WTC11 (cell line): ENCODE measurements around the gene USP4. TPM values are rescaled to one million over a fixed set of nuclear protein-coding genes. Genes with fewer than 3 reads are reported as not detected.

Experiments used
- ATAC-seq: fragments of 200-7000 bp; cut with Tn5 transposase; 2 replicates; pipeline ENCODE4 v1.10.0; 2021; ENCODE audit warnings: mild to moderate bottlenecking, moderate library complexity
- CTCF ChIA-PET: fragments of 300-600 bp; sonication (Branson Sonifier 250); formaldehyde crosslinking; loops from one replicate; lab custom pipeline; 2021; ENCODE audit warnings: antibody characterized with exemption; lab: Charles Lee
- POLR2A ChIA-PET: fragments of 350-600 bp; sonication (Branson Sonifier 250); formaldehyde crosslinking; loops from one replicate; lab custom pipeline; 2021; ENCODE audit warnings: antibody characterized with exemption; lab: Charles Lee
- DNase-seq: peaks from one replicate; pipeline ENCODE4 v3.0.0; 2021; ENCODE audit warnings: low spot score
- H3K27ac Mint-ChIP-seq: 2 replicates; pipeline ENCODE4 v1.8.0; 2021; ENCODE audit warnings: mixed read lengths
- H3K27me3 Mint-ChIP-seq: 2 replicates; pipeline ENCODE4 v1.8.0; 2021; ENCODE audit warnings: low read depth, mild to moderate bottlenecking, moderate library complexity, mixed read lengths
- H3K36me3 Mint-ChIP-seq: 2 replicates; pipeline ENCODE4 v1.8.0; 2021; ENCODE audit warnings: mixed read lengths
- H3K4me1 Mint-ChIP-seq: 2 replicates; pipeline ENCODE4 v1.8.0; 2022; ENCODE audit warnings: mixed read lengths
- H3K4me3 Mint-ChIP-seq: 2 replicates; pipeline ENCODE4 v1.8.0; 2021; ENCODE audit warnings: mild to moderate bottlenecking, moderate library complexity, mixed read lengths
- H3K9me3 Mint-ChIP-seq: 2 replicates; pipeline ENCODE4 v1.8.0; 2021; ENCODE audit warnings: mixed read lengths
- CREM ChIP-seq: sonication (generic); formaldehyde crosslinking; IDR thresholded peaks from 2 replicates; pipeline ENCODE4 v1.8.1; 2022; ENCODE audit warnings: mild to moderate bottlenecking, missing genetic modification reagents, moderate library complexity
- CTCF ChIP-seq: fragments of 200-600 bp; IDR thresholded peaks from 2 replicates; pipeline ENCODE4 v1.8.0; 2022; ENCODE audit warnings: antibody characterized with exemption
- ESRRA ChIP-seq: sonication (generic); formaldehyde crosslinking; IDR thresholded peaks from 2 replicates; pipeline ENCODE4 v1.8.1; 2022; ENCODE audit warnings: mild to moderate bottlenecking, missing genetic modification reagents, borderline replicate concordance
- FOXJ3 ChIP-seq: sonication (generic); formaldehyde crosslinking; IDR thresholded peaks from 2 replicates; pipeline ENCODE4 v1.9.0; 2021; ENCODE audit warnings: missing genetic modification reagents, mild to moderate bottlenecking, borderline replicate concordance
- FOXK1 ChIP-seq: sonication (generic); formaldehyde crosslinking; IDR thresholded peaks from 2 replicates; pipeline ENCODE4 v1.8.0; 2022; ENCODE audit warnings: mild to moderate bottlenecking, moderate library complexity, missing genetic modification reagents
- HMGXB4 ChIP-seq: sonication (generic); formaldehyde crosslinking; IDR thresholded peaks from 2 replicates; pipeline ENCODE4 v1.8.1; 2023; ENCODE audit warnings: mild to moderate bottlenecking, moderate library complexity, missing genetic modification reagents
- JAZF1 ChIP-seq: fragments of 250-450 bp; sonication (Bioruptor Pico); IDR thresholded peaks from 2 replicates; pipeline ENCODE4 v1.9.0; 2021; ENCODE audit warnings: moderate library complexity, mild to moderate bottlenecking, inconsistent platforms
- NFATC4 ChIP-seq: fragments of 250-450 bp; sonication (Bioruptor Pico); IDR thresholded peaks from 2 replicates; pipeline ENCODE4 v1.9.0; 2021; ENCODE audit warnings: mild to moderate bottlenecking
- RORB ChIP-seq: fragments of 250-450 bp; sonication (Bioruptor Pico); IDR thresholded peaks from 2 replicates; pipeline ENCODE4 v1.9.0; 2021; ENCODE audit warnings: mild to moderate bottlenecking
- SP1 ChIP-seq: sonication (generic); formaldehyde crosslinking; conservative IDR thresholded peaks from 2 replicates; pipeline ENCODE4 v1.8.1; 2022; ENCODE audit warnings: missing genetic modification reagents
- USF1 ChIP-seq: sonication (generic); formaldehyde crosslinking; IDR thresholded peaks from 2 replicates; pipeline ENCODE4 v1.8.0; 2022; ENCODE audit warnings: mild to moderate bottlenecking, missing genetic modification reagents
- ZNF121 ChIP-seq: sonication (generic); formaldehyde crosslinking; IDR thresholded peaks from 2 replicates; pipeline ENCODE4 v1.8.0; 2023; ENCODE audit warnings: missing genetic modification reagents
- ZNF232 ChIP-seq: sonication (generic); formaldehyde crosslinking; IDR thresholded peaks from 2 replicates; pipeline ENCODE4 v1.8.0; 2022; ENCODE audit warnings: mild to moderate bottlenecking, missing genetic modification reagents
- ZNF263 ChIP-seq: sonication (generic); formaldehyde crosslinking; IDR thresholded peaks from 2 replicates; pipeline ENCODE4 v1.8.1; 2022; ENCODE audit warnings: low read depth, mild to moderate bottlenecking, moderate library complexity, missing genetic modification reagents
- ZNF281 ChIP-seq: sonication (generic); formaldehyde crosslinking; IDR thresholded peaks from 2 replicates; pipeline ENCODE4 v1.8.0; 2023; ENCODE audit warnings: mild to moderate bottlenecking, missing genetic modification reagents
- ZNF416 ChIP-seq: fragments of 250-450 bp; sonication (Bioruptor Pico); IDR thresholded peaks from 2 replicates; pipeline ENCODE4 v1.9.0; 2021; ENCODE audit warnings: mild to moderate bottlenecking, inconsistent platforms
- ZNF423 ChIP-seq: fragments of 250-450 bp; sonication (Bioruptor Pico); IDR thresholded peaks from 2 replicates; pipeline ENCODE4 v2.1.2; 2022; ENCODE audit warnings: mild to moderate bottlenecking, moderate library complexity
- total RNA-seq: library from RNA; stranded (reverse); gene quantifications from 3 replicates; pipeline ENCODE4 v1.2.3, GENCODE V29; 2021
- TF ChIP-seq, protein P1 (sequence below): sonication (generic); formaldehyde crosslinking; IDR thresholded peaks from 2 replicates; pipeline ENCODE4 v1.8.1; 2023; ENCODE audit warnings: mild to moderate bottlenecking, missing genetic modification reagents, moderate library complexity
- TF ChIP-seq, protein P2 (sequence below): sonication (generic); formaldehyde crosslinking; IDR thresholded peaks from 2 replicates; pipeline ENCODE4 v1.8.1; 2022; ENCODE audit warnings: mild to moderate bottlenecking, moderate library complexity, missing genetic modification reagents
- TF ChIP-seq, protein P3 (sequence below): sonication (generic); formaldehyde crosslinking; IDR thresholded peaks from 2 replicates; pipeline ENCODE4 v1.8.0; 2022; ENCODE audit warnings: mild to moderate bottlenecking, missing genetic modification reagents

Gene USP4
- total RNA-seq, 1 experiment from 2014 or later = 29.1 TPM

GRCh38 chr3:49387721-49388120 is 47.9 kb upstream of the USP4 start (continued):
- no peak for TF ChIP-seq CTCF

DNA sequence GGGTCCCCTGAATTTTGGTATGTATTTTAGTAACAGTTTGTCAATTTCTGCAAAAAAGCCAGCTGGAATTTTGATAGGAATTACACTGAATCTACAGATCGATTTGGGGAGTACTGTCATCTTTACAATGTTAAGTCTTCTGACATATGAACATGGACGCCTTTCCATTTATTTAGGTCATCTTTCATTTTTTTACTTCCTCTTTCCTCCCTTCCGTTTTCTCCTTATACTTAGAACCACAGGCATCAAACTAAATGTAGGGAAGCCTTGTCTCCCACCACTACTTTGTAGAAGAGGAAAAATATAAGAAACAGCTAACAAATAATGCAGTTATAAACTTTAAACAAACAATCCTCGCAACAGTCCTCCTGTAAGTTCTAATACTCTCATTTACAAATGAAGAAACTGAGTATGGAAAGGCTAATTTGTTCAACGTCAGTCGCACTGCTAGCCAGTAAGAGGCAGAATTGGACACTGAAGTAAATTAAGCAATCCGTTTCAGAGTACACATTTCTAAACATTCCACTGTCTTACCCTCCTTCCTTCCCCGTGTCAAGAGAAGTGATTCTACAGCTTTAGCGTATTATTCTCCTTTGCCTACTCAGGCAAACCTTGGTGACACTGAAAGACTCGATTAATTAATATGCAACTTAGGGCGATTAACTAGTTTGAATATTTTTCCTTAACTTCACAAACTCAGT is 46.4 kb upstream of the USP4 start:
- TF ChIP-seq USF1 (CRISPR knock-in tag) (no peak), FOXK1 (no peak), RORB (no peak), FOXJ3 (CRISPR knock-in tag) (no peak), NFATC4 (CRISPR knock-in tag) (no peak), HMGXB4 (CRISPR knock-in tag) (no peak), ZNF232 (no peak), ESRRA (CRISPR knock-in tag) (no peak), ZNF423 (CRISPR knock-in tag) (no peak)
- TF ChIP-seq, protein P1, sequence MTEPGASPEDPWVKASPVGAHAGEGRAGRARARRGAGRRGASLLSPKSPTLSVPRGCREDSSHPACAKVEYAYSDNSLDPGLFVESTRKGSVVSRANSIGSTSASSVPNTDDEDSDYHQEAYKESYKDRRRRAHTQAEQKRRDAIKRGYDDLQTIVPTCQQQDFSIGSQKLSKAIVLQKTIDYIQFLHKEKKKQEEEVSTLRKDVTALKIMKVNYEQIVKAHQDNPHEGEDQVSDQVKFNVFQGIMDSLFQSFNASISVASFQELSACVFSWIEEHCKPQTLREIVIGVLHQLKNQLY (CRISPR knock-in tag) = no peak
- DNase-seq = no peak
- POLR2A ChIA-PET = no interaction called here
- Mint-ChIP-seq H3K4me3 (no peak overlapping the region), H3K36me3 (0 out of 2 replicates have a peak, but pooled peaks cover 12% of the 10 kb centered on the region), H3K27ac (peak overlapping the region; percentile 82), H3K9me3 (no peaks in the 10 kb centered on the region), H3K4me1 (peaks cover 9% of the 10 kb centered on the region; the same call in 1 of the 2 replicates), H3K27me3 (no peaks in the 10 kb centered on the region)
- CTCF ChIA-PET = no interaction called here
- no peak for ATAC-seq

GRCh38 chr3:49385617-49386016 is 45.8 kb upstream of the USP4 start:
- CTCF ChIA-PET = no interaction called here
- Mint-ChIP-seq H3K4me1 (peaks cover 9% of the 10 kb centered on the region; the same call in 1 of the 2 replicates), H3K27me3 (no peaks in the 10 kb centered on the region), H3K4me3 (no peak overlapping the region), H3K27ac (no peak overlapping the region), H3K36me3 (0 out of 2 replicates have a peak, but pooled peaks cover 12% of the 10 kb centered on the region), H3K9me3 (no peaks in the 10 kb centered on the region)
- POLR2A ChIA-PET = no interaction called here
- DNase-seq (no peak), ATAC-seq (no peak)
- TF ChIP-seq JAZF1 (no peak), ZNF121 (CRISPR knock-in tag) (no peak), ZNF263 (CRISPR knock-in tag) (no peak), HMGXB4 (CRISPR knock-in tag) (no peak), ZNF281 (no peak), CTCF (no peak), SP1 (no peak), CREM (no peak), ZNF416 (no peak), ZNF423 (CRISPR knock-in tag) (no peak)
- TF ChIP-seq, protein P2, sequence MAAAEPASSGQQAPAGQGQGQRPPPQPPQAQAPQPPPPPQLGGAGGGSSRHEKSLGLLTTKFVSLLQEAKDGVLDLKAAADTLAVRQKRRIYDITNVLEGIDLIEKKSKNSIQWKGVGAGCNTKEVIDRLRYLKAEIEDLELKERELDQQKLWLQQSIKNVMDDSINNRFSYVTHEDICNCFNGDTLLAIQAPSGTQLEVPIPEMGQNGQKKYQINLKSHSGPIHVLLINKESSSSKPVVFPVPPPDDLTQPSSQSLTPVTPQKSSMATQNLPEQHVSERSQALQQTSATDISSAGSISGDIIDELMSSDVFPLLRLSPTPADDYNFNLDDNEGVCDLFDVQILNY (CRISPR knock-in tag) = no peak
- TF ChIP-seq, protein P3, sequence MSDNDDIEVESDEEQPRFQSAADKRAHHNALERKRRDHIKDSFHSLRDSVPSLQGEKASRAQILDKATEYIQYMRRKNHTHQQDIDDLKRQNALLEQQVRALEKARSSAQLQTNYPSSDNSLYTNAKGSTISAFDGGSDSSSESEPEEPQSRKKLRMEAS (CRISPR knock-in tag) = no peak
